Measurements from ENCODE around the gene KLK13. TPM values are rescaled to one million over a fixed set of nuclear protein-coding genes. Genes with fewer than 3 reads are reported as not detected.

KLK13 gene
- total RNA-seq, 2 donors from 2014 or later, result 0.42 to 3.4 TPM

GRCh38 chr19:51043497-51043896 lies 21.4 kb downstream of the KLK13 start:
- Mint-ChIP-seq H3K27me3 (ENCODE audit: insufficient read depth) (no peaks in the 10 kb centered on the region), H3K9me3 (no peaks in the 10 kb centered on the region), H3K4me3 (no peak overlapping the region), H3K36me3 (ENCODE audit: low read depth) (no peaks in the 10 kb centered on the region), H3K27ac (no peak overlapping the region), H3K4me1 (peaks cover 14% of the 10 kb centered on the region)
- Histone ChIP-seq H3K4me1 (ENCODE audit: control insufficient read depth, insufficient read depth, low read length) (no peaks in the 10 kb centered on the region), H3K9ac (ENCODE audit: extremely low read depth, low read length, poor library complexity, severe bottlenecking) (no peak overlapping the region), H3K9me3 (ENCODE audit: control insufficient read depth, low read length) (no peaks in the 10 kb centered on the region), H3K27ac (ENCODE audit: low read depth, low read length) (no peak overlapping the region), H3K27me3 (ENCODE audit: control insufficient read depth, insufficient read depth, low read length, poor library complexity, severe bottlenecking) (no peaks in the 10 kb centered on the region), H3K4me3 (ENCODE audit: low read length) (no peak overlapping the region), H3K36me3 (ENCODE audit: control insufficient read depth, insufficient read depth, low read length) (no peaks in the 10 kb centered on the region)
- no peak for DNase-seq
- TF ChIP-seq, protein P1, sequence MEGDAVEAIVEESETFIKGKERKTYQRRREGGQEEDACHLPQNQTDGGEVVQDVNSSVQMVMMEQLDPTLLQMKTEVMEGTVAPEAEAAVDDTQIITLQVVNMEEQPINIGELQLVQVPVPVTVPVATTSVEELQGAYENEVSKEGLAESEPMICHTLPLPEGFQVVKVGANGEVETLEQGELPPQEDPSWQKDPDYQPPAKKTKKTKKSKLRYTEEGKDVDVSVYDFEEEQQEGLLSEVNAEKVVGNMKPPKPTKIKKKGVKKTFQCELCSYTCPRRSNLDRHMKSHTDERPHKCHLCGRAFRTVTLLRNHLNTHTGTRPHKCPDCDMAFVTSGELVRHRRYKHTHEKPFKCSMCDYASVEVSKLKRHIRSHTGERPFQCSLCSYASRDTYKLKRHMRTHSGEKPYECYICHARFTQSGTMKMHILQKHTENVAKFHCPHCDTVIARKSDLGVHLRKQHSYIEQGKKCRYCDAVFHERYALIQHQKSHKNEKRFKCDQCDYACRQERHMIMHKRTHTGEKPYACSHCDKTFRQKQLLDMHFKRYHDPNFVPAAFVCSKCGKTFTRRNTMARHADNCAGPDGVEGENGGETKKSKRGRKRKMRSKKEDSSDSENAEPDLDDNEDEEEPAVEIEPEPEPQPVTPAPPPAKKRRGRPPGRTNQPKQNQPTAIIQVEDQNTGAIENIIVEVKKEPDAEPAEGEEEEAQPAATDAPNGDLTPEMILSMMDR (conservative IDR thresholded peaks at IDR 0.05), result no peak
- 89 to 92% methylated on average over 6 to 9 of the region's 9 CpGs for WGBS, 2 experiments (ENCODE audit: insufficient coverage in 1 of 2, insufficient read length in 1 of 2)

GRCh38 chr19:51040151-51040550 lies 24.7 kb downstream of the KLK13 start:
- Histone ChIP-seq H3K27ac (ENCODE audit: low read depth, low read length) (no peak overlapping the region), H3K4me3 (ENCODE audit: low read length) (no peak overlapping the region), H3K27me3 (ENCODE audit: control insufficient read depth, insufficient read depth, low read length, poor library complexity, severe bottlenecking) (no peaks in the 10 kb centered on the region), H3K36me3 (ENCODE audit: control insufficient read depth, insufficient read depth, low read length) (no peaks in the 10 kb centered on the region), H3K9ac (ENCODE audit: extremely low read depth, low read length, poor library complexity, severe bottlenecking) (no peak overlapping the region), H3K4me1 (ENCODE audit: control insufficient read depth, insufficient read depth, low read length) (no peaks in the 10 kb centered on the region), H3K9me3 (ENCODE audit: control insufficient read depth, low read length) (no peaks in the 10 kb centered on the region)
- H3K4me1 Mint-ChIP-seq, result peaks cover 5% of the 10 kb centered on the region
- no peaks in the 10 kb centered on the region for H3K36me3 Mint-ChIP-seq (ENCODE audit: low read depth)
- H3K27me3 Mint-ChIP-seq (ENCODE audit: insufficient read depth), result peaks cover 5% of the 10 kb centered on the region
- TF ChIP-seq, protein P1 (conservative IDR thresholded peaks at IDR 0.05), result no peak
- DNase-seq, result no peak
- H3K9me3 Mint-ChIP-seq, result no peaks in the 10 kb centered on the region
- no peak overlapping the region for H3K27ac Mint-ChIP-seq
- H3K4me3 Mint-ChIP-seq, result no peak overlapping the region
- WGBS, 2 experiments (ENCODE audit: insufficient coverage in 1 of 2, insufficient read length in 1 of 2), result 93 to 100% methylated on average over 1 to 5 of the region's 6 CpGs

DNA sequence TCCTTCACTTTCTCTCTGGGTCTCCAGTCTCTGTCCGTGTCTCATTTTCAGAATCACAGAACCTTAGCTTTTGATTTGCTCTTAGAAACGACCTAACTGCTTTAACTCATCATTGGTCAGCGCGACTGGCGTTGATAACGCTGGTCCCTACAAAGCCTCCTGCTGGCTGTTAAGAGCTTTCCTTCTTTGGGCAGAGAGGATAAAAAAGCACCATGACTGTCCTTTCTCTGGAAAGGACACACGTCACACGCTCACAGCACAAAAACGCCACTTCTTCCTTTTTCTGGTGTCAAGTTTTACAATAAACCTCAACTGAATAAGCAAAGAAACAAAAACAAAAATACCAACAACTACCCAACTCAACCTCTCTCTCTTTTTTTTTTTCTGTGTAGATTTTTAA lies 28.4 kb downstream of the KLK13 start:
- Mint-ChIP-seq H3K4me1 (peaks cover 8% of the 10 kb centered on the region), H3K27me3 (ENCODE audit: insufficient read depth) (peaks cover 13% of the 10 kb centered on the region), H3K27ac (no peak overlapping the region), H3K4me3 (no peak overlapping the region), H3K36me3 (ENCODE audit: low read depth) (no peaks in the 10 kb centered on the region), H3K9me3 (no peaks in the 10 kb centered on the region)
- Histone ChIP-seq H3K9ac (ENCODE audit: extremely low read depth, low read length, poor library complexity, severe bottlenecking) (no peak overlapping the region), H3K36me3 (ENCODE audit: control insufficient read depth, insufficient read depth, low read length) (no peaks in the 10 kb centered on the region), H3K9me3 (ENCODE audit: control insufficient read depth, low read length) (no peaks in the 10 kb centered on the region), H3K27ac (ENCODE audit: low read depth, low read length) (no peak overlapping the region), H3K4me3 (ENCODE audit: low read length) (no peak overlapping the region), H3K4me1 (ENCODE audit: control insufficient read depth, insufficient read depth, low read length) (no peaks in the 10 kb centered on the region), H3K27me3 (ENCODE audit: control insufficient read depth, insufficient read depth, low read length, poor library complexity, severe bottlenecking) (no peaks in the 10 kb centered on the region)
- no peak for DNase-seq
- 69 to 73% methylated on average over 6 to 9 of the region's 9 CpGs for WGBS, 2 experiments (ENCODE audit: insufficient coverage in 1 of 2, insufficient read length in 1 of 2)
- TF ChIP-seq, protein P1 (conservative IDR thresholded peaks at IDR 0.05), result peak; percentile 64
